K562 (cell line): ENCODE results near the gene KCNQ2. TPM values are rescaled to one million over a fixed set of nuclear protein-coding genes. Genes with fewer than 3 reads are reported as not detected.

Experiments
- ATAC-seq: fragments of 200-7000 bp; cut with Tn5 transposase; 3 replicates; pipeline ENCODE4 v1.9.1; 2020; ENCODE audit warnings: moderate library complexity
- BruUV-seq: library from RNA; stranded (reverse); fragments of 400-500 nt; replicated peaks from 2 replicates; lab custom pipeline; 2021; lab: Mats Ljungman, UMichigan
- CTCF ChIA-PET: fragments of 300-600 bp; formaldehyde crosslinking; extraction: SDS; loops from one replicate; lab custom pipeline; 2021; ENCODE audit warnings: low intra/inter-chr PET ratio; lab: Yijun Ruan, JAX
- POLR2A ChIA-PET: fragments of 300-600, 350-650 bp; sonication (Branson Sonifier 250); formaldehyde crosslinking; extraction: SDS; loops from one replicate; lab custom pipeline; 2021; ENCODE audit warnings: antibody characterized with exemption, inconsistent platforms; lab: Yijun Ruan, JAX
- DNase-seq, 4 experiments: peaks; one replicate each; pipeline versions ENCODE4 v3.0.0 to v3.0.0-alpha.2; 2011 to 2018; ENCODE audit warnings: low spot score in 3 of 4, mixed read lengths in 3 of 4; ENCODE audit errors: extremely low read depth in 1 of 4
- FAIRE-seq: peaks from 2 replicates; lab custom pipeline; 2011; peaks lifted over from hg19 to GRCh38; lab: Jason Lieb, UNC
- H2AFZ ChIP-seq: 2 replicates; pipeline ENCODE4 v1.6.0; 2011; ENCODE audit warnings: low read depth, low read length, control low read depth, inconsistent platforms
- H3K27ac ChIP-seq: fragments of 200-600 bp; 3 replicates; pipeline ENCODE4 v1.8.0; 2011; ENCODE audit warnings: low read depth, mild to moderate bottlenecking, control low read depth, inconsistent platforms, low read length, moderate library complexity, mixed read lengths; ENCODE audit errors: extremely low read depth
- H3K27me3 ChIP-seq, 2 experiments: fragments of 300-600 bp in 1 of 2; 2 replicates in 1 of 2; 3 replicates in 1 of 2; pipeline versions ENCODE4 v1.6.0 to v1.8.0; 2011; ENCODE audit warnings: inconsistent platforms in 2 of 2, low read length in 2 of 2, mild to moderate bottlenecking in 1 of 2, mixed read lengths in 1 of 2, moderate library complexity in 1 of 2; ENCODE audit not compliant: control insufficient read depth in 2 of 2, insufficient read depth in 2 of 2
- H3K36me3 ChIP-seq: fragments of 300-600 bp; 3 replicates; pipeline ENCODE4 v1.8.0; 2011; ENCODE audit warnings: mild to moderate bottlenecking, low read length, inconsistent platforms; ENCODE audit not compliant: control insufficient read depth, insufficient read depth
- H3K4me1 ChIP-seq, 2 experiments: fragments of 200-600 bp in 1 of 2; replicated peaks in 1 of 2; 2 replicates in 1 of 2; 3 replicates in 1 of 2; pipeline versions ENCODE4 v1.5.1 to v1.8.0; 2011; ENCODE audit warnings: inconsistent platforms in 2 of 2, low read length in 2 of 2, mild to moderate bottlenecking in 1 of 2, mixed read lengths in 1 of 2, moderate library complexity in 1 of 2; ENCODE audit not compliant: control insufficient read depth in 2 of 2, insufficient read depth in 2 of 2
- H3K4me2 ChIP-seq: 2 replicates; pipeline ENCODE4 v1.6.1; 2011; ENCODE audit warnings: low read length, control low read depth, inconsistent platforms, mixed read lengths; ENCODE audit not compliant: insufficient read depth
- H3K4me3 ChIP-seq: fragments of 200-600 bp; sonication (generic), shearing (Covaris generic); 2 replicates; pipeline ENCODE4 v1.5.1; 2016; ENCODE audit warnings: control low read depth, inconsistent platforms
- H3K79me2 ChIP-seq: fragments of 200-600 bp; 3 replicates; pipeline ENCODE4 v1.8.0; 2011; ENCODE audit warnings: low read length, inconsistent platforms; ENCODE audit not compliant: control insufficient read depth, insufficient read depth
- H3K9ac ChIP-seq, 2 experiments: 2 replicates each; pipeline versions ENCODE4 v1.6.0 to v1.6.1; 2011; ENCODE audit warnings: low read depth in 2 of 2, low read length in 2 of 2, control low read depth in 1 of 2, inconsistent platforms in 1 of 2, mild to moderate bottlenecking in 1 of 2, mixed read lengths in 1 of 2; ENCODE audit not compliant: insufficient read depth in 1 of 2
- H3K9me1 ChIP-seq: one replicate; pipeline ENCODE4 v1.6.0; 2011; ENCODE audit warnings: inconsistent platforms, mild to moderate bottlenecking, low read length, moderate library complexity; ENCODE audit not compliant: control insufficient read depth, insufficient read depth
- H3K9me3 ChIP-seq: replicated peaks from 2 replicates; pipeline ENCODE4 v1.5.1; 2011; ENCODE audit warnings: low read depth, low read length, inconsistent platforms; ENCODE audit not compliant: control insufficient read depth, insufficient read depth
- H4K20me1 ChIP-seq: replicated peaks from 2 replicates; pipeline ENCODE4 v1.6.1; 2011; ENCODE audit warnings: low read length, inconsistent platforms, mixed read lengths; ENCODE audit not compliant: control insufficient read depth, insufficient read depth
- BCOR ChIP-seq: fragments of 450-650 bp; IDR thresholded peaks from 2 replicates; pipeline ENCODE4 v1.6.1; 2016
- CXXC5 ChIP-seq: fragments of 250-450 bp; sonication (Bioruptor Pico); IDR thresholded peaks from 2 replicates; pipeline ENCODE4 v1.8.0; 2022; ENCODE audit warnings: inconsistent platforms, mild to moderate bottlenecking, moderate library complexity
- GATA2 ChIP-seq: sonication (generic); formaldehyde crosslinking; IDR thresholded peaks from 2 replicates; pipeline ENCODE4 v1.4.0; 2020; ENCODE audit warnings: mild to moderate bottlenecking, missing genetic modification reagents
- MBD2 ChIP-seq: sonication (generic); IDR thresholded peaks from 2 replicates; pipeline ENCODE4 v1.6.1; 2016; ENCODE audit warnings: low read depth, borderline replicate concordance
- PML ChIP-seq: IDR thresholded peaks from 2 replicates; pipeline ENCODE4 v1.6.1; 2012; ENCODE audit warnings: low read length, inconsistent platforms
- SAFB ChIP-seq: fragments of 200-400 bp; formaldehyde crosslinking; IDR thresholded peaks from 2 replicates; pipeline ENCODE4 v1.6.1; 2017; ENCODE audit warnings: low read depth, low read length, borderline replicate concordance
- STAG1 ChIP-seq: sonication (generic); formaldehyde crosslinking; IDR thresholded peaks from 2 replicates; pipeline ENCODE4 v1.5.0; 2020; ENCODE audit warnings: missing genetic modification reagents, borderline replicate concordance
- TCFL5 ChIP-seq: fragments of 250-450 bp; sonication (Bioruptor Pico); conservative IDR thresholded peaks from 2 replicates; pipeline ENCODE4 v1.6.1; 2021; ENCODE audit warnings: mild to moderate bottlenecking, moderate library complexity, matching md5 sums
- ZBTB17 ChIP-seq: fragments of 450-650 bp; formaldehyde crosslinking; IDR thresholded peaks from 2 replicates; pipeline ENCODE4 v1.4.0; 2020; ENCODE audit warnings: mild to moderate bottlenecking
- ZNF717 ChIP-seq: fragments of 250-450 bp; sonication (Bioruptor Pico); IDR thresholded peaks from 2 replicates; pipeline ENCODE4 v1.5.0; 2021
- WGBS: fragments of 100-300 bp; shearing (Covaris generic); methylation state at CpG from one replicate; pipeline ENCODE4 v1.1.6; 2016; ENCODE audit warnings: low coverage, mixed read lengths; ENCODE audit not compliant: insufficient coverage; ENCODE audit errors: missing lambda C conversion rate; 5-methylcytosine and 5-hydroxymethylcytosine counted together
- in situ Hi-C: fragments of 300-500 bp; cut with MboI; formaldehyde crosslinking; loops from 4 replicates; pipeline ENCODE4 v1.15.0; 2018; ENCODE audit warnings: inconsistent platforms, mixed read lengths
- intact Hi-C: fragments of 100-400 bp; cut with micrococcal nuclease; formaldehyde crosslinking; loops from 2 replicates; pipeline ENCODE4 v1.14.2; 2022
- polyA plus RNA-seq, 8 experiments: library from polyadenylated mRNA; depleted of rRNA in 4 of 8; stranded (reverse) in 5 of 8; unstranded in 3 of 8; fragments of >200 nt; fragmentation: Nextera tagmentation in 2 of 8; fragmentation: Illumina TruSeq in 1 of 8; extraction: Ambion mirVana in 2 of 8; extraction: Trizol in 1 of 8; gene quantifications; 2 replicates each; pipeline versions ENCODE4 v1.2.1 to v1.2.3, GENCODE V29; 2011 to 2014; ENCODE audit warnings: inconsistent platforms in 1 of 8, missing spikeins in 1 of 8
- total RNA-seq, 7 experiments: library from RNA; depleted of rRNA in 6 of 7; stranded (reverse); fragments of >200 nt in 6 of 7; fragmentation: Illumina TruSeq in 2 of 7; extraction: Trizol in 2 of 7; gene quantifications; 2 replicates each; pipeline versions ENCODE4 v1.2.1 to v1.2.3, GENCODE V29; 2011 to 2021; ENCODE audit warnings: low replicate concordance in 1 of 7
- TF ChIP-seq, protein P1 (sequence below), 2 experiments: fragments of 450-650 bp in 1 of 2; sonication (generic) in 1 of 2; formaldehyde crosslinking; conservative IDR thresholded peaks; 2 replicates each; pipeline versions ENCODE4 v1.4.0 to v1.8.1; 2020 to 2022; ENCODE audit warnings: mild to moderate bottlenecking in 1 of 2, missing genetic modification reagents in 1 of 2

Gene KCNQ2
- total and polyA plus RNA-seq, 9 of the 15 experiments (the other 6 are each of a cell fraction or from before 2014, with no cell fraction given) = 0.13 to 0.16 TPM; not detected in 7

GRCh38 chr20:63350597-63351325 lies 121.7 kb downstream of the KCNQ2 start:
- in situ Hi-C loops = no loop called here

More at GRCh38 chr20:63350597-63351325, 121.7 kb downstream of the KCNQ2 start:
- Histone ChIP-seq H3K27ac (no peak overlapping the region), H3K4me2 (no peak overlapping the region), H3K9ac (no peak overlapping the region), H2AFZ (no peak overlapping the region), H3K79me2 (no peaks in the 10 kb centered on the region), H3K9me3 (no peaks in the 10 kb centered on the region), H3K27me3 (peaks cover 19 to 40% of the 10 kb centered on the region in 2 experiments; a peak in 4 of 5 replicates), H4K20me1 (no peaks in the 10 kb centered on the region), H3K36me3 (no peaks in the 10 kb centered on the region), H3K9me1 (no peaks in the 10 kb centered on the region), H3K4me1 (peaks cover 0 to 25% of the 10 kb centered on the region in 2 experiments; a peak in 2 of 5 replicates)
- FAIRE-seq = no peak
- 58% methylated on average over 28 of the region's 46 CpGs for WGBS
- ChIA-PET CTCF (no interaction called here), POLR2A (interaction anchor here (0.6 kb wide), 1 partner anchor 157 kb away, joined by 4 read pairs; no protein-coding TSS in a partner anchor)
- ATAC-seq = no peak
- no peak for DNase-seq
- BruUV-seq = no TSS peak
- intact Hi-C loops = no loop called here
- no peak for TF ChIP-seq BCOR
- TF ChIP-seq STAG1 (CRISPR knock-in tag) = no peak
- TF ChIP-seq ZBTB17 (CRISPR knock-in tag) = no peak
- no peak for TF ChIP-seq GATA2 (CRISPR knock-in tag)
- no peak for TF ChIP-seq TCFL5 (CRISPR knock-in tag)
- peak; percentile 78 for TF ChIP-seq SAFB
- TF ChIP-seq, protein P1, sequence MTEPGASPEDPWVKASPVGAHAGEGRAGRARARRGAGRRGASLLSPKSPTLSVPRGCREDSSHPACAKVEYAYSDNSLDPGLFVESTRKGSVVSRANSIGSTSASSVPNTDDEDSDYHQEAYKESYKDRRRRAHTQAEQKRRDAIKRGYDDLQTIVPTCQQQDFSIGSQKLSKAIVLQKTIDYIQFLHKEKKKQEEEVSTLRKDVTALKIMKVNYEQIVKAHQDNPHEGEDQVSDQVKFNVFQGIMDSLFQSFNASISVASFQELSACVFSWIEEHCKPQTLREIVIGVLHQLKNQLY (CRISPR knock-in tag; conservative IDR thresholded peaks at IDR 0.05) = no peak
- no peak for TF ChIP-seq CXXC5 (CRISPR knock-in tag)
- no peak for TF ChIP-seq PML
- 0 out of 2 replicates have a peak, but pooled peaks have one; percentile 26 for TF ChIP-seq MBD2
- TF ChIP-seq ZNF717 (CRISPR knock-in tag) = no peak
- TF ChIP-seq, all 486 proteins: peak for 2
- no peak overlapping the region for H3K4me3 ChIP-seq

Other genes with a start within 250 kb of the KCNQ2 start
Only the 7 nearest of the 17 such genes appear.
- gene CHRNA4, start 111.3 kb downstream of the KCNQ2 start, total RNA-seq (2014; rRNA removed) = not detected in 2 replicates
- not detected in 2 replicates for gene CHRNA4, start 111.3 kb downstream of the KCNQ2 start, total RNA-seq (2014; rRNA removed; fragmentation: Illumina TruSeq; extraction: Trizol)
- gene CHRNA4, start 111.3 kb downstream of the KCNQ2 start, total RNA-seq (2015; rRNA removed; fragmentation: Illumina TruSeq; extraction: Trizol) = not detected in 2 replicates
- gene CHRNA4, start 111.3 kb downstream of the KCNQ2 start, total RNA-seq (2021) = 0.02 TPM in 1 of 2 replicates, not detected in the other
- gene CHRNA4, start 111.3 kb downstream of the KCNQ2 start, polyA plus RNA-seq (2011; rRNA removed) = not detected in 2 replicates
- gene CHRNA4, start 111.3 kb downstream of the KCNQ2 start, polyA plus RNA-seq (2014; fragmentation: Illumina TruSeq; extraction: Trizol) = not detected in 2 replicates
- not detected for gene CHRNA4, start 111.3 kb downstream of the KCNQ2 start, polyA plus RNA-seq (2014; fragmentation: Nextera tagmentation; extraction: Ambion mirVana)
- not detected in 2 replicates for gene CHRNA4, start 111.3 kb downstream of the KCNQ2 start, polyA plus RNA-seq (2014; rRNA removed)
- gene EEF1A2, start 26.4 kb upstream of the KCNQ2 start, total RNA-seq (2014; rRNA removed) = 20.9 and 24.8 TPM in 2 replicates
- 8.7 and 11.5 TPM in 2 replicates for gene EEF1A2, start 26.4 kb upstream of the KCNQ2 start, total RNA-seq (2014; rRNA removed; fragmentation: Illumina TruSeq; extraction: Trizol)
- 7.7 and 8.7 TPM in 2 replicates for gene EEF1A2, start 26.4 kb upstream of the KCNQ2 start, total RNA-seq (2015; rRNA removed; fragmentation: Illumina TruSeq; extraction: Trizol)
- gene EEF1A2, start 26.4 kb upstream of the KCNQ2 start, total RNA-seq (2021) = 29.0 and 29.6 TPM in 2 replicates
- 9.6 and 11.8 TPM in 2 replicates for gene EEF1A2, start 26.4 kb upstream of the KCNQ2 start, polyA plus RNA-seq (2011; rRNA removed)
- gene EEF1A2, start 26.4 kb upstream of the KCNQ2 start, polyA plus RNA-seq (2014; fragmentation: Illumina TruSeq; extraction: Trizol) = 27.2 and 29.6 TPM in 2 replicates
- gene EEF1A2, start 26.4 kb upstream of the KCNQ2 start, polyA plus RNA-seq (2014; fragmentation: Nextera tagmentation; extraction: Ambion mirVana) = under 1 TPM; 0.04 to 0.58 TPM
- gene EEF1A2, start 26.4 kb upstream of the KCNQ2 start, polyA plus RNA-seq (2014; rRNA removed) = 10.9 and 11.4 TPM in 2 replicates
- 73.9 and 86.1 TPM in 2 replicates for gene PPDPF, start 48.1 kb upstream of the KCNQ2 start, total RNA-seq (2014; rRNA removed)
- 2.3 and 4.5 TPM in 2 replicates for gene PPDPF, start 48.1 kb upstream of the KCNQ2 start, total RNA-seq (2014; rRNA removed; fragmentation: Illumina TruSeq; extraction: Trizol)
- 10.5 and 16.6 TPM in 2 replicates for gene PPDPF, start 48.1 kb upstream of the KCNQ2 start, total RNA-seq (2015; rRNA removed; fragmentation: Illumina TruSeq; extraction: Trizol)
- gene PPDPF, start 48.1 kb upstream of the KCNQ2 start, total RNA-seq (2021) = 220 and 233 TPM in 2 replicates
- gene PPDPF, start 48.1 kb upstream of the KCNQ2 start, polyA plus RNA-seq (2011; rRNA removed) = 4.5 and 9.8 TPM in 2 replicates
- 11.2 and 59.1 TPM in 2 replicates for gene PPDPF, start 48.1 kb upstream of the KCNQ2 start, polyA plus RNA-seq (2014; fragmentation: Illumina TruSeq; extraction: Trizol)
- gene PPDPF, start 48.1 kb upstream of the KCNQ2 start, polyA plus RNA-seq (2014; fragmentation: Nextera tagmentation; extraction: Ambion mirVana) = under 1 TPM; 0.77 to 0.85 TPM
- gene PPDPF, start 48.1 kb upstream of the KCNQ2 start, polyA plus RNA-seq (2014; rRNA removed) = 98.3 and 99.6 TPM in 2 replicates
- not detected in 2 replicates for gene PTK6, start 64.7 kb upstream of the KCNQ2 start, total RNA-seq (2014; rRNA removed)
- gene PTK6, start 64.7 kb upstream of the KCNQ2 start, total RNA-seq (2014; rRNA removed; fragmentation: Illumina TruSeq; extraction: Trizol) = not detected in 2 replicates
- not detected in 2 replicates for gene PTK6, start 64.7 kb upstream of the KCNQ2 start, total RNA-seq (2015; rRNA removed; fragmentation: Illumina TruSeq; extraction: Trizol)
- gene PTK6, start 64.7 kb upstream of the KCNQ2 start, total RNA-seq (2021) = not detected in 2 replicates
- not detected in 2 replicates for gene PTK6, start 64.7 kb upstream of the KCNQ2 start, polyA plus RNA-seq (2011; rRNA removed)
- not detected in 2 replicates for gene PTK6, start 64.7 kb upstream of the KCNQ2 start, polyA plus RNA-seq (2014; fragmentation: Illumina TruSeq; extraction: Trizol)
- not detected for gene PTK6, start 64.7 kb upstream of the KCNQ2 start, polyA plus RNA-seq (2014; fragmentation: Nextera tagmentation; extraction: Ambion mirVana)
- gene PTK6, start 64.7 kb upstream of the KCNQ2 start, polyA plus RNA-seq (2014; rRNA removed) = 0.07 TPM in 1 of 2 replicates, not detected in the other
- gene SRMS, start 75.1 kb upstream of the KCNQ2 start, total RNA-seq (2014; rRNA removed) = not detected in 2 replicates
- not detected in 2 replicates for gene SRMS, start 75.1 kb upstream of the KCNQ2 start, total RNA-seq (2014; rRNA removed; fragmentation: Illumina TruSeq; extraction: Trizol)
- gene SRMS, start 75.1 kb upstream of the KCNQ2 start, total RNA-seq (2015; rRNA removed; fragmentation: Illumina TruSeq; extraction: Trizol) = not detected in 2 replicates
- not detected in 2 replicates for gene SRMS, start 75.1 kb upstream of the KCNQ2 start, total RNA-seq (2021)
- 0.04 and 0.07 TPM in 2 replicates for gene SRMS, start 75.1 kb upstream of the KCNQ2 start, polyA plus RNA-seq (2011; rRNA removed)
- gene SRMS, start 75.1 kb upstream of the KCNQ2 start, polyA plus RNA-seq (2014; fragmentation: Illumina TruSeq; extraction: Trizol) = not detected in 2 replicates
- gene SRMS, start 75.1 kb upstream of the KCNQ2 start, polyA plus RNA-seq (2014; fragmentation: Nextera tagmentation; extraction: Ambion mirVana) = not detected
- gene SRMS, start 75.1 kb upstream of the KCNQ2 start, polyA plus RNA-seq (2014; rRNA removed) = not detected in 2 replicates
- 0.64 and 0.65 TPM in 2 replicates for gene FNDC11, start 81.5 kb upstream of the KCNQ2 start, total RNA-seq (2014; rRNA removed)
- gene FNDC11, start 81.5 kb upstream of the KCNQ2 start, total RNA-seq (2014; rRNA removed; fragmentation: Illumina TruSeq; extraction: Trizol) = 0.06 TPM in 1 of 2 replicates, not detected in the other
- gene FNDC11, start 81.5 kb upstream of the KCNQ2 start, total RNA-seq (2015; rRNA removed; fragmentation: Illumina TruSeq; extraction: Trizol) = 0.14 and 0.23 TPM in 2 replicates
- 0.74 and 0.89 TPM in 2 replicates for gene FNDC11, start 81.5 kb upstream of the KCNQ2 start, total RNA-seq (2021)
- 1.2 TPM in 2 replicates for gene FNDC11, start 81.5 kb upstream of the KCNQ2 start, polyA plus RNA-seq (2011; rRNA removed)
- gene FNDC11, start 81.5 kb upstream of the KCNQ2 start, polyA plus RNA-seq (2014; fragmentation: Illumina TruSeq; extraction: Trizol) = 0.15 and 0.39 TPM in 2 replicates
- gene FNDC11, start 81.5 kb upstream of the KCNQ2 start, polyA plus RNA-seq (2014; fragmentation: Nextera tagmentation; extraction: Ambion mirVana) = under 1 TPM in 1 of 2 experiments, not detected in 1; 0.08 TPM
- 1.2 and 2.3 TPM in 2 replicates for gene FNDC11, start 81.5 kb upstream of the KCNQ2 start, polyA plus RNA-seq (2014; rRNA removed)
- 5.0 and 5.9 TPM in 2 replicates for gene HELZ2, start 101.6 kb upstream of the KCNQ2 start, total RNA-seq (2014; rRNA removed)
- gene HELZ2, start 101.6 kb upstream of the KCNQ2 start, total RNA-seq (2014; rRNA removed; fragmentation: Illumina TruSeq; extraction: Trizol) = 0.26 and 0.69 TPM in 2 replicates
- 2.4 and 3.5 TPM in 2 replicates for gene HELZ2, start 101.6 kb upstream of the KCNQ2 start, total RNA-seq (2015; rRNA removed; fragmentation: Illumina TruSeq; extraction: Trizol)
- gene HELZ2, start 101.6 kb upstream of the KCNQ2 start, total RNA-seq (2021) = 7.8 and 9.1 TPM in 2 replicates
- gene HELZ2, start 101.6 kb upstream of the KCNQ2 start, polyA plus RNA-seq (2011; rRNA removed) = 3.3 and 3.5 TPM in 2 replicates
- 2.3 and 3.5 TPM in 2 replicates for gene HELZ2, start 101.6 kb upstream of the KCNQ2 start, polyA plus RNA-seq (2014; fragmentation: Illumina TruSeq; extraction: Trizol)
- under 1 TPM in 1 of 2 experiments, not detected in 1; 0.03 TPM for gene HELZ2, start 101.6 kb upstream of the KCNQ2 start, polyA plus RNA-seq (2014; fragmentation: Nextera tagmentation; extraction: Ambion mirVana)
- 2.8 and 5.0 TPM in 2 replicates for gene HELZ2, start 101.6 kb upstream of the KCNQ2 start, polyA plus RNA-seq (2014; rRNA removed)